GM23338 (cell line): ENCODE measurements around the gene IRF2BPL. TPM values are rescaled to one million over a fixed set of nuclear protein-coding genes. Genes with fewer than 3 reads are reported as not detected.
A peak's percentile ranks its signal among the peaks of the same experiment; 100 is the strongest.

Experiments
- ATAC-seq: fragments of 200-7000 bp; cut with Tn5 transposase; 3 replicates; pipeline ENCODE4 v1.9.1; 2020
- DNase-seq: peaks from one replicate; pipeline ENCODE4 v3.0.0-alpha.2; 2015; ENCODE audit warnings: low spot score
- H2AFZ ChIP-seq: fragments of 200-600 bp; sonication (generic); 2 replicates; pipeline ENCODE4 v1.8.0; 2016; ENCODE audit warnings: antibody characterized with exemption, mild to moderate bottlenecking, moderate library complexity
- H3F3A ChIP-seq: fragments of 200-600 bp; sonication (generic); replicated peaks from 2 replicates; pipeline ENCODE4 v1.8.0; 2017; ENCODE audit warnings: antibody characterized with exemption, mixed run types, low read depth
- H3K27ac ChIP-seq: fragments of 200-600 bp; sonication (generic); 2 replicates; pipeline ENCODE4 v1.6.1; 2016; ENCODE audit warnings: low read depth
- H3K27me3 ChIP-seq: fragments of 200-600 bp; sonication (generic); 2 replicates; pipeline ENCODE4 v1.8.0; 2016; ENCODE audit warnings: mild to moderate bottlenecking, mixed run types, moderate library complexity; ENCODE audit not compliant: insufficient read depth
- H3K36me3 ChIP-seq: fragments of 200-600 bp; sonication (generic); 2 replicates; pipeline ENCODE4 v1.8.0; 2016; ENCODE audit warnings: mild to moderate bottlenecking; ENCODE audit not compliant: insufficient read depth
- H3K4me1 ChIP-seq: fragments of 200-600 bp; sonication (generic); 2 replicates; pipeline ENCODE4 v1.8.0; 2016; ENCODE audit warnings: mild to moderate bottlenecking, moderate library complexity; ENCODE audit not compliant: insufficient read depth
- H3K4me2 ChIP-seq: fragments of 200-600 bp; sonication (generic); 2 replicates; pipeline ENCODE4 v1.7.1; 2017; ENCODE audit warnings: mixed run types
- H3K4me3 ChIP-seq: fragments of 200-600 bp; sonication (generic); 2 replicates; pipeline ENCODE4 v1.6.1; 2016; ENCODE audit warnings: mixed run types
- H3K79me2 ChIP-seq: fragments of 200-600 bp; sonication (generic); replicated peaks from 2 replicates; pipeline ENCODE4 v1.8.0; 2017; ENCODE audit warnings: mild to moderate bottlenecking; ENCODE audit not compliant: insufficient read depth
- H3K9me2 ChIP-seq: fragments of 200-600 bp; sonication (generic); 2 replicates; pipeline ENCODE4 v1.8.0; 2017; ENCODE audit not compliant: insufficient read depth
- H4K20me1 ChIP-seq: fragments of 200-600 bp; sonication (generic); replicated peaks from 2 replicates; pipeline ENCODE4 v1.8.0; 2017; ENCODE audit warnings: mild to moderate bottlenecking; ENCODE audit not compliant: insufficient read depth
- H3K27ac Mint-ChIP-seq: 2 replicates; pipeline ENCODE4 v1.8.0; 2020; ENCODE audit warnings: inconsistent platforms, mild to moderate bottlenecking, moderate library complexity, mixed read lengths
- H3K27me3 Mint-ChIP-seq: 3 replicates; pipeline ENCODE4 v1.8.0; 2022; ENCODE audit warnings: low read depth, mild to moderate bottlenecking, moderate library complexity, mixed read lengths, inconsistent platforms; ENCODE audit not compliant: insufficient read depth, poor library complexity
- H3K36me3 Mint-ChIP-seq: 3 replicates; pipeline ENCODE4 v1.8.0; 2021; ENCODE audit warnings: low read depth, mild to moderate bottlenecking, inconsistent platforms, moderate library complexity, mixed read lengths
- H3K4me1 Mint-ChIP-seq: 3 replicates; pipeline ENCODE4 v1.8.0; 2020; ENCODE audit warnings: mild to moderate bottlenecking, inconsistent platforms, mixed read lengths
- H3K4me3 Mint-ChIP-seq: 3 replicates; pipeline ENCODE4 v1.8.0; 2021; ENCODE audit warnings: moderate library complexity, mild to moderate bottlenecking, inconsistent platforms, mixed read lengths
- H3K9me3 Mint-ChIP-seq: 3 replicates; pipeline ENCODE4 v1.8.0; 2020; ENCODE audit warnings: moderate library complexity, mild to moderate bottlenecking, inconsistent platforms, mixed read lengths
- CREB1 ChIP-seq: fragments of 250-450 bp; sonication (Bioruptor Pico); IDR thresholded peaks from 2 replicates; pipeline ENCODE4 v1.5.0; 2020; ENCODE audit warnings: low read depth, mild to moderate bottlenecking, moderate library complexity
- NANOG ChIP-seq: IDR thresholded peaks from 2 replicates; pipeline ENCODE4 v1.6.1; 2016; ENCODE audit warnings: antibody characterized with exemption, borderline replicate concordance
- POLR2AphosphoS5 ChIP-seq: IDR thresholded peaks from 2 replicates; pipeline ENCODE4 v1.6.1; 2016; ENCODE audit warnings: antibody characterized with exemption, low read depth
- REST ChIP-seq: IDR thresholded peaks from one replicate; pipeline ENCODE4 v1.6.1; 2018; ENCODE audit warnings: antibody characterized with exemption; ENCODE audit not compliant: unreplicated experiment
- STAT1 ChIP-seq: IDR thresholded peaks from one replicate; pipeline ENCODE4 v1.6.1; 2016; ENCODE audit warnings: antibody characterized with exemption; ENCODE audit not compliant: unreplicated experiment
- ZNF331 ChIP-seq: fragments of 250-450 bp; sonication (Bioruptor Pico); IDR thresholded peaks from 2 replicates; pipeline ENCODE4 v1.5.0; 2020; ENCODE audit warnings: low read depth, mild to moderate bottlenecking, moderate library complexity
- polyA plus RNA-seq: library from polyadenylated mRNA; unstranded; fragments of >200 nt; fragmentation: Nextera tagmentation; extraction: Ambion mirVana; gene quantifications from 2 replicates; pipeline ENCODE4 v1.2.1, GENCODE V29; 2016
- total RNA-seq: library from RNA; depleted of rRNA; stranded (reverse); fragments of >200 nt; shearing (Covaris generic); gene quantifications from 2 replicates; pipeline ENCODE4 v1.2.3, GENCODE V29; 2014
- TF ChIP-seq, protein P1 (sequence below): IDR thresholded peaks from 2 replicates; pipeline ENCODE4 v1.6.1; 2016; ENCODE audit warnings: antibody characterized with exemption

IRF2BPL gene
- total and polyA plus RNA-seq, 2 experiments from 2014 or later, result 11.2 to 119 TPM

GRCh38 chr14:77006132-77006531, 22.4 kb downstream of the IRF2BPL start:
- H3K27me3 ChIP-seq, result no peaks in the 10 kb centered on the region
- H3K9me2 ChIP-seq, result no peaks in the 10 kb centered on the region
- no peaks in the 10 kb centered on the region for H4K20me1 ChIP-seq
- H3K4me2 ChIP-seq, result no peak overlapping the region
- no peaks in the 10 kb centered on the region for H3K36me3 ChIP-seq
- H3K9me3 Mint-ChIP-seq, result 0 out of 3 replicates have a peak, but pooled peaks cover 4% of the 10 kb centered on the region
- 0 out of 2 replicates have a peak overlapping the region, but pooled peaks have one; percentile 23 for H2AFZ ChIP-seq
- no peaks in the 10 kb centered on the region; the same call in 2 of the 3 replicates for H3K36me3 Mint-ChIP-seq
- H3K27ac ChIP-seq, result no peak overlapping the region; the same call in 1 of the 2 replicates
- peaks cover 46% of the 10 kb centered on the region for H3K4me1 ChIP-seq
- H3K79me2 ChIP-seq, result no peaks in the 10 kb centered on the region
- 0 out of 2 replicates have a peak, but pooled peaks cover 7% of the 10 kb centered on the region for H3F3A ChIP-seq
- no peak overlapping the region for H3K4me3 ChIP-seq
- TF ChIP-seq POLR2AphosphoS5 (no peak), REST (no peak), CREB1 (no peak), STAT1 (no peak)
- no peak; the same call in 2 of the 3 replicates for ATAC-seq
- DNase-seq, result no peak
- H3K27me3 Mint-ChIP-seq, result peaks cover 12% of the 10 kb centered on the region
- peaks cover 48% of the 10 kb centered on the region for H3K4me1 Mint-ChIP-seq
- H3K27ac Mint-ChIP-seq, result peak overlapping the region; percentile 20; the same call in 1 of the 2 replicates
- H3K4me3 Mint-ChIP-seq, result no peak overlapping the region

DNA sequence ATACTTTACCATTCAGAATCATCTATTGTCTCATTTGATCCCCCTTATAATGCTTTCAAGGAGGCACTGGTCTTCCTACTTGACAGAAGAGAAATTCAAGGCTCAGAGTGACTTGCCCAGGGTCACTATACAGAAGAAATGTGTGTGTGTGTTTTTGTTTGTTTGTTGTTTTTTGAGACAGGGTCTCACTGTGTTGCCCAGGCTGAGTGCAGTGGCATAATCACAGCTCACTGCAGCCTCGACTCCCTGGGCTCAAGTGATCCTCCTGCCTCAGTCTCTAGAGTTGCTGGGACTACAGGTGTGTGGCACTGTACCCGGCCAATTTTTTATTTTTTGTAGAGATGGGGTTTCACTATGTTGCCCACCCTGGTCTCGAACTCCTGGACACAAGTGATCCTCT, 22.9 kb downstream of the IRF2BPL start:
- no peaks in the 10 kb centered on the region for H3K27me3 ChIP-seq
- TF ChIP-seq, protein P1, sequence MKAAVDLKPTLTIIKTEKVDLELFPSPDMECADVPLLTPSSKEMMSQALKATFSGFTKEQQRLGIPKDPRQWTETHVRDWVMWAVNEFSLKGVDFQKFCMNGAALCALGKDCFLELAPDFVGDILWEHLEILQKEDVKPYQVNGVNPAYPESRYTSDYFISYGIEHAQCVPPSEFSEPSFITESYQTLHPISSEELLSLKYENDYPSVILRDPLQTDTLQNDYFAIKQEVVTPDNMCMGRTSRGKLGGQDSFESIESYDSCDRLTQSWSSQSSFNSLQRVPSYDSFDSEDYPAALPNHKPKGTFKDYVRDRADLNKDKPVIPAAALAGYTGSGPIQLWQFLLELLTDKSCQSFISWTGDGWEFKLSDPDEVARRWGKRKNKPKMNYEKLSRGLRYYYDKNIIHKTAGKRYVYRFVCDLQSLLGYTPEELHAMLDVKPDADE, result no peak
- TF ChIP-seq ZNF331 (CRISPR knock-in tag), result no peak
- no peak for TF ChIP-seq NANOG
- TF ChIP-seq REST, result no peak
- no peaks in the 10 kb centered on the region for H3K79me2 ChIP-seq
- H3K4me2 ChIP-seq, result 0 out of 2 replicates have a peak overlapping the region, but pooled peaks have one; percentile 32
- ATAC-seq, result no peak
- H3K4me3 ChIP-seq, result no peak overlapping the region
- no peak overlapping the region for H3K27ac ChIP-seq
- Mint-ChIP-seq H3K27ac (no peak overlapping the region), H3K36me3 (no peaks in the 10 kb centered on the region; the same call in 2 of the 3 replicates), H3K27me3 (peaks cover 16% of the 10 kb centered on the region), H3K9me3 (0 out of 3 replicates have a peak, but pooled peaks cover 4% of the 10 kb centered on the region), H3K4me3 (no peak overlapping the region), H3K4me1 (peaks cover 53% of the 10 kb centered on the region)
- 0 out of 2 replicates have a peak overlapping the region, but pooled peaks have one; percentile 23 for H2AFZ ChIP-seq
- no peak for DNase-seq
- H4K20me1 ChIP-seq, result no peaks in the 10 kb centered on the region
- H3K9me2 ChIP-seq, result no peaks in the 10 kb centered on the region
- H3F3A ChIP-seq, result 0 out of 2 replicates have a peak, but pooled peaks cover 7% of the 10 kb centered on the region
- H3K4me1 ChIP-seq, result peaks cover 49% of the 10 kb centered on the region
- H3K36me3 ChIP-seq, result no peaks in the 10 kb centered on the region
